GM18517 (cell line): ENCODE data around the gene DIAPH3.
"Not testable (repeated sequence)": the region's sequence is repeated elsewhere in the genome, so short reads cannot be mapped to it uniquely, and the experiment has no call there.

ENCODE experiments used
- ATAC-seq: cut with Tn5 transposase; IDR thresholded peaks from one replicate; pipeline ENCODE4 v1.9.1; 2021; ENCODE audit warnings: mild to moderate bottlenecking, moderate library complexity; ENCODE audit not compliant: unreplicated experiment

The DIAPH3 gene

GRCh38 chr13:60163478-60164233 lies at the start of gene DIAPH3:
Gene DIAPH3 (minus strand): TSS chr13:60163928. CDS start chr13:60163766, 162 bp downstream.
- ATAC-seq, result peak; percentile 99

- no peak for ATAC-seq
Measured at GRCh38 chr13:60213236-60213744, 49.6 kb upstream of the DIAPH3 start.

GRCh38 chr13:60211548-60211947 lies 47.8 kb upstream of the DIAPH3 start:
- no peak for ATAC-seq

- no peak for ATAC-seq
Measured at GRCh38 chr13:60210510-60211330, 47.0 kb upstream of the DIAPH3 start.

GRCh38 chr13:60205499-60205898 lies 41.8 kb upstream of the DIAPH3 start:
- ATAC-seq, result not testable (repeated sequence)

- no peak for ATAC-seq
Measured at GRCh38 chr13:60201286-60201685, 37.6 kb upstream of the DIAPH3 start.

- not testable (repeated sequence) for ATAC-seq
Measured at GRCh38 chr13:60195893-60196292, 32.2 kb upstream of the DIAPH3 start.

- ATAC-seq, result no peak
Measured at GRCh38 chr13:60182907-60183306, 19.2 kb upstream of the DIAPH3 start.

- ATAC-seq, result no peak
Measured at GRCh38 chr13:60178327-60178726, 14.6 kb upstream of the DIAPH3 start.

GRCh38 chr13:60175571-60175970 lies 11.8 kb upstream of the DIAPH3 start:
- no peak for ATAC-seq

- no peak for ATAC-seq
Measured at GRCh38 chr13:60174113-60174512, 10.4 kb upstream of the DIAPH3 start.

GRCh38 chr13:60172111-60172510 lies 8.4 kb upstream of the DIAPH3 start:
- ATAC-seq, result no peak

GRCh38 chr13:60170414-60170813 lies 6.7 kb upstream of the DIAPH3 start:
- ATAC-seq, result no peak

- no peak for ATAC-seq
Measured at GRCh38 chr13:60169239-60170031, 5.7 kb upstream of the DIAPH3 start.

GRCh38 chr13:60167121-60167520 lies 3.4 kb upstream of the DIAPH3 start:
- ATAC-seq, result no peak

GRCh38 chr13:60165391-60166099 lies 1.8 kb upstream of the DIAPH3 start:
- ATAC-seq, result no peak

- peak; percentile 14 for ATAC-seq
Measured at GRCh38 chr13:60164234-60164889, 634 bp upstream of the DIAPH3 start.

- ATAC-seq, result no peak
Measured at GRCh38 chr13:60162096-60162495, 1.6 kb downstream of the DIAPH3 start.

GRCh38 chr13:60158321-60158801 lies 5.4 kb downstream of the DIAPH3 start:
- no peak for ATAC-seq

- no peak for ATAC-seq
Measured at GRCh38 chr13:60155978-60156377, 7.8 kb downstream of the DIAPH3 start.
